Measurements from ENCODE around the gene STAT3. TPM values are rescaled to one million over a fixed set of nuclear protein-coding genes. Genes with fewer than 3 reads are reported as not detected.

STAT3 gene
- total and polyA plus RNA-seq, 9 of the 15 experiments (the other 6 are each of a cell fraction or from before 2014, with no cell fraction given): 90.0 to 179 (median 114) TPM

DNA sequence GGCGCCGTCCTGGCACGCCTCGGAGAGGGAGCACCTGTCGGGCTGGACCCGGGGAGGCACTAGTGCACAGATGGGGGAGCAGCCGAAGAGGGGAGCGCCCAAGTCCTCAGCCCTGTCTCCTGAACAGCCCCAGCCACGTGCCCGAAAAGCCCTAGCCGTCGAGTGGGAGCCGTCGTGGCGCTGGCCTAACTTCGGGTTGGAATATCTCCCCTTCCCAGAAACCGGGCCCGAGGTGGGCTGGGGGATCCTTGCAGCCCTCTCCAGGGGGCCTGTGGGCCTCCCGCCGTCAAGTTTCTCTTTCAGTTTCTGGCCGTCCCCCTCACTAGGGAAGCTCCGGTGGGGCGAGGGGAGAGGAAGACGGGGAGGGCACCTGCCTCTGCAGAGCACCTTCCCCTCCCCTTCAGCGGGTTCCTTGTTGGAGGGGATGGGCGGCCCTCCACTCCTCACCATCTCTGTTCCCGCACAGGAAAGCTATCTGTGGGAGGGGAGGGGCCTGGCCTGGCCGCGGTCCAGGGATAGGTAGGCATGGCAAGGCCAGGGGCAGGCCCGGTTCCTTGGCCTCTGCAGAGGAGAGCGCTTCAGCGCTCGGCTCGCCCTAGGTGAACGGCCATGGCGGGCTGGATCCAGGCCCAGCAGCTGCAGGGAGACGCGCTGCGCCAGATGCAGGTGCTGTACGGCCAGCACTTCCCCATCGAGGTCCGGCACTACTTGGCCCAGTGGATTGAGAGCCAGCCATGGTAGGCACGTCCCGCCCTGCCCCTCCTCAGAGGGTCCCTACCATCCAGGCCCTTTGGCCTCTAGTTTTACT, 99.2 kb downstream of the STAT3 start (continued):
- TF ChIP-seq CHAMP1 (IDR thresholded peaks at IDR 0.05) (no peak), RBM34 (IDR thresholded peaks at IDR 0.05; ENCODE audit: borderline replicate concordance, insufficient read depth, low read length) (no peak), ZNF354B (CRISPR knock-in tag; IDR thresholded peaks at IDR 0.05) (no peak), ESRRB (CRISPR knock-in tag; IDR thresholded peaks at IDR 0.05; ENCODE audit: borderline replicate concordance) (no peak), KDM1A (IDR thresholded peaks at IDR 0.05) (0 out of 4 replicates have a peak, but pooled peaks of 1 of the 2 experiments have one; percentile 17), HBP1 (CRISPR knock-in tag; IDR thresholded peaks at IDR 0.05) (no peak), HMGXB4 (CRISPR knock-in tag; IDR thresholded peaks at IDR 0.05) (no peak), HNRNPH1 (optimal IDR thresholded peaks at IDR 0.05; ENCODE audit: low read depth, low read length) (no peak), TFAP4 (CRISPR knock-in tag; IDR thresholded peaks at IDR 0.05; ENCODE audit: borderline replicate concordance) (peak; percentile 47; the same call in 1 of the 2 replicates), NFE2L1 (tag; IDR thresholded peaks at IDR 0.05; ENCODE audit: borderline replicate concordance, low read depth) (no peak), KLF1 (tag; IDR thresholded peaks at IDR 0.05) (no peak), ZNF77 (CRISPR knock-in tag; IDR thresholded peaks at IDR 0.05) (no peak), FOXK2 (conservative IDR thresholded peaks at IDR 0.05 in 1 of 2, IDR thresholded peaks at IDR 0.05 in 1 of 2; ENCODE audit: low read depth in 2 of 2) (no peak), ZNF277 (CRISPR knock-in tag; IDR thresholded peaks at IDR 0.05; ENCODE audit: borderline replicate concordance) (no peak), SIX5 (IDR thresholded peaks at IDR 0.05; ENCODE audit: borderline replicate concordance in 1 of 2, insufficient read depth in 1 of 2, low read depth in 1 of 2, low read length in 2 of 2) (no peak), GABPB2 (CRISPR knock-in tag; conservative IDR thresholded peaks at IDR 0.05) (no peak)
- TF ChIP-seq, protein P1, sequence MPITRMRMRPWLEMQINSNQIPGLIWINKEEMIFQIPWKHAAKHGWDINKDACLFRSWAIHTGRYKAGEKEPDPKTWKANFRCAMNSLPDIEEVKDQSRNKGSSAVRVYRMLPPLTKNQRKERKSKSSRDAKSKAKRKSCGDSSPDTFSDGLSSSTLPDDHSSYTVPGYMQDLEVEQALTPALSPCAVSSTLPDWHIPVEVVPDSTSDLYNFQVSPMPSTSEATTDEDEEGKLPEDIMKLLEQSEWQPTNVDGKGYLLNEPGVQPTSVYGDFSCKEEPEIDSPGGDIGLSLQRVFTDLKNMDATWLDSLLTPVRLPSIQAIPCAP (CRISPR knock-in tag; IDR thresholded peaks at IDR 0.05; ENCODE audit: borderline replicate concordance): no peak
